GM10847 (cell line): ENCODE results near the gene NPAS3.

Source experiments
- POLR2A ChIP-seq: IDR thresholded peaks from 2 replicates; pipeline ENCODE4 v1.6.1; 2011; ENCODE audit not compliant: insufficient read length; ENCODE audit errors: extremely low read depth

The NPAS3 gene

DNA sequence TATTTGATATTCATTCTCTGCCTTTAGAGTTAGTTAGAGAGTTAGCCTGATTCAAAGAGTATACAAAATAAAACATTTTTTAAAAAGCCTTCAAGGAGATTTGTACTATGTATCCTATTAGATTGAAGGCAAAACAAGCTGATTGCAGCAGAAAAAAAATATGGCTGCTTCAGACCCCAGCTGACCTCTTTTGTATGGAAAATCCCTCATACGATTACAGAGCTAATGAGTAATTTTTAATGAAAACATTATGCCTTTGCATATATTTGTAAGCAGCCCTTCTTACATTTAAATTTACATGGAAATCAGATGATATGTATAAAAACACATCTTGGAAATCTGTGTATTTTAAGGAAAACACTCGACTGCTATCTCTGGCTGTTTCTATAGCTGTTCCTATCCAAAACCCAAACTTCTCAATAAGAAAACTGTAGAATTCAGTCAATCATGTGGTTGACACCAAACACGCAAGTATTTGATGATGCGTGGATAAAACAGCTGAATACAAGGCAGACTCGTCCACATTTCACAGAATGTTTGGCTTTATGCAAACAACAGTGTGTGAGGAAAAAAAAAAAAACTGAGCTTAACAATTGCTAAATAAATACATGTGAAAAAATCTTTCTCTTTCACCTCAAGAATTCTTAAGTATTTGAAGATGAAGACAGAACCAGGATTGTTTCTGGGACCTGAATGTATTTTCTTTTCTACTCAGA lies 736.9 kb downstream of the NPAS3 start:
- TF ChIP-seq POLR2A = no peak

GRCh38 chr14:33676135-33676566 lies 737.5 kb downstream of the NPAS3 start:
- no peak for TF ChIP-seq POLR2A

DNA sequence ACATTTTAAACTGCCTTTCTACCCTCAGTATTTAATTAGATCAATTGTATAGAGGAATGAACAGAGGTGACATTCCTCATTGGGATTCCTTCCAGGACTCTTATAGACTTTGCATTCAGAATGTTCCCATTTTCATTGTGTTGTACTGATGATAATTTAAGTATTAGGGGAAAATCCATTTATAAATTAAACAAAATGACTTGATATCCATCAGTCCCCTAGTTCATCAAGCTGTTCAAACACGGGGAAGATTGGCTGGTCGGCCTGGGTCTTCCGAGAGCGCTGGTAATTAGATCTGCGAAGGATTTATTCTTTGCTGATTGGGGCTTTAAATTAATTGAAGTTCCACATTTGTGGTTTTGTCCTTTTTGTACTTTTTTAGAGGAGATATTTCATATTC lies 738.2 kb downstream of the NPAS3 start:
- no peak for TF ChIP-seq POLR2A

- no peak for TF ChIP-seq POLR2A
These were observed 739.3 kb downstream of the NPAS3 start for GRCh38 chr14:33678005-33678404.

DNA sequence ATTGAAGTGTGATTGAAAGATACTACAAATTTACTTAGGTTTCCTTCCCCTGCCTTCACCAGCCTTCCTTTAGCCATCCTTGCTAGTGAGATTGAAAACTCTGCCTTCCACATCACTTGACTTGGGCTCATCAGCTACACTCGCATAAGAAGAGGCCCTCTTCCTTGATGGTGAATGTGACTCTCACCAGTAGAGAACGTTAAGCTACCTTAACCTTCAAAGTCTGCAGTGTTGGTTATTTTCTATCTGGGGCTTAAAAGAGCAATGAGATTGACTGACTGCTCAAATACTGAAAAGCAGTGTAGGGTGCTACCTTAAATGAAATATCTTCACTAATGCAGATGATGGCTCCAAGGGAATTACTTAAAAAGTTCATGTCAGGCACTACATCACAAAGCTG lies 740.3 kb downstream of the NPAS3 start:
- no peak for TF ChIP-seq POLR2A

DNA sequence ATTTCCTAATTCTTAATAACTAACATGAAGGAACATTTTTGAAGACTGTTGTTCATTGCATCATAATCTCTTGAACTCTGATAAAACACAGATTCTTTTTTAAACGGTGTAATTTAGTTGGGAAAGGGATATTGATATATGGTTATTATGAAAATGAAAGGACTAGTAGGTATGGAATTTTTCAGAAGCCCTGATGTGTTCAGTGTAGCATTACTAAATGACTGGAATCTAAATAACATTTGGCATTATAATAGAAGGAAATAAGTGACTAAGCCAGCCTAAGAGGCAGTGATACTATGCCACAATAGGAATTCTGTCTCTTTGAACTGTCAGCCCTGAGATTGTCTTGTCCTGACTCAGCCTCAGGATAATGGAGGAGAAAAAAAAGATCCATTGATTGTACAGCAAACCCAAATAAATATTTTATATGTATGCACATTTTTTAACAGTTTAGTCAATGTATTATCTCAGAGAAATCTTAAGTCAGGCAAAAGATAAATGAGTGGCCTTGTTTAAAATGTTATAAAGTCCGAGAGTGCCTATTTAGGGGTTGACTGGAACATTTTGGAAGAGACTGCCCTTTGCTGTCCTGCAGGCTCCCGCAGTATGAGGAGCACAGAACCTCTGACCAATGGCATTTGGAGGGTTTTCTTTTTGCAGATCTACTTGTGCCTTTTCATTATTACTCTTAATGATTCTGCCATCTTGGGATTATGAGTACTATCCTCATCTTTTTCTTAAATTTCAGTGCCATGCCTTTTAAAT lies 741.0 kb downstream of the NPAS3 start:
- TF ChIP-seq POLR2A = no peak

DNA sequence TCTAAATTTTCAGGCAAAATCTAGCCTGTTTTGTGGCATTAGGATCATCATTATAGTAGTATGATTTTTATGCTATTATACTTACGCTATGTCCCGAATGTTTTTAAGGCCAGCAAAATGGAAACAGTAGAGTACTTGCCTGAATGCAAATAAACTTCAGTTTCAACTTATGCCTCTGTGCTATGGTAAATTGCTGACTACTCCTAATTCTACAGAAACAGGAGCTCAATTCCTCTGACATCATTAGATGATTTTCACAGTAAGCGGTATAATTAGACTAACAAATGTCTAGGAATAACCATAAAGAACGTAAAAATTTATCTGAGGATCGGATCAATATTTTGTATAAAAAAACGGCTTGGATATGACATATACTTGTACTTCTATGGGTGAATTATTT lies 742.2 kb downstream of the NPAS3 start:
- TF ChIP-seq POLR2A = no peak

GRCh38 chr14:33682760-33683159 lies 744.1 kb downstream of the NPAS3 start:
- TF ChIP-seq POLR2A = no peak

DNA sequence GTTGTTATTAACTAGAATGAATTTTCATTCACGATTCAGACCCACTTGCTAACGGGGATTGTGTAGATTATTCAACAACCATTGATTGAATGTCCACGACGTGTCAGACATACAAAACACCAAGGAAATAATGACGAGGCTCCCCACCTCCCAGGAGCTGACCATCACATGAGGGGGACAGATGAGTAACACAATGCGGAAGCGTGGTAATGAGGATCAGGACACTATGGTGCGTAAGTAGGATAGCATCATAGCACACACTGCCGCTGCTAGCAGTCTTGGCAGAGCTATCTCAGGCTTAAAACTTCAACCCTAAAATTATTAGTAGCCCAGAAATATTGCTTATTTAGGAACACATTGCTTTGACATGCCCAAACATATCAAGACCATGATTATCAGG lies 746.3 kb downstream of the NPAS3 start:
- no peak for TF ChIP-seq POLR2A

DNA sequence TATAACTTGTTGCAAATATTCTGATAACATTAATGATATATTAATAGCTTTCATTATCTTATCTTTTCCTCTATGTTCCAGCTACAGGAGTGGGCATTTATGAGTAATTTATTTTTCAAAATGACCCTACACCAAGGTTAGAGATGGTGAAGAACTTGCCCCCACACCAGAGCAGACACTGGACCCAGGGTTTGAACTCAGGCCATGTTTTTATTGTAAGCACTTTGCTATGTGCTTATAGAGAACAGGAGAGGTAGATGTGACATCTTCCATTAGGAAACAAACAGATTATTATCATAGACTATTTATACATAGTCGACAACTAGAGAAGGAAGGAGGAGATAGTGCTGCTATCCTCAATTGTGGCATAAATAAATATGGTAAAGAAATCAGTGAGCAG lies 747.0 kb downstream of the NPAS3 start:
- no peak for TF ChIP-seq POLR2A

DNA sequence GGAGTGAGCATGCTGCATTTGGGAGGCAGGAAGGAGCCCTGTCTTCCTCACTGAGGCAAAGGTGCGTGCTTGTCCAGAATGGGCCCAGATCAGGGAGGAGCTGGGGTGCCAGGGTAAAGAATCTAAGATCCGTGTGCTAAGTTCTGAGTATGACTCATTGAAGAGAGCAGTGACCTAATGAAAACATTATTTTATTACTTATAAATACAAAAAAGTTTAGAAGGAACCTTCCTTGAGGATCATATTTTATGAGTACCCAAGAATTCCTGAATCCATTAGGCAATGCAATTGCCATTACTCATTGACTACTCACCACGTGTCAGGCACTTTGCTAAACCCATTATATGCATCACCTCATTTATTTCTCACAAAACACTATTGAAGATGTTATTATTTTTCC lies 747.5 kb downstream of the NPAS3 start:
- TF ChIP-seq POLR2A = no peak

DNA sequence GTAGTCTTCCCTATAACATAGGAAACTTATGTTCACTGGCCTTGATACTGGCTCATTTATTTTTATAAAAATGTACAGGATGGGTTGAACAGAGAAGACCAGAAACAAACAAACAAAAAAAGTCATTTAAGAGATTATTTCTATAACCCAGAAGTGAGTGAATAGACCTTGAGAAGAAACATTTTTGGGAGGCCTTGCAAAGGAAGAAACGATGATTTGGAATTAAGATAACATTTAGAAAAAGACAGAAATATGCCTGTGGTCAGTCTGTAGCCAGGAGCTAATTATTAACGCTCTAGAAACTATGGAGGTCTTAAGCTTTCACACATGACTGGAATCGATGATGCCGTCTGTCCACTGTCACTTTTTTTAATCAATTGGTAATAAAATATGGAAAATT lies 748.2 kb downstream of the NPAS3 start:
- no peak for TF ChIP-seq POLR2A

GRCh38 chr14:33689680-33690079 lies 751.0 kb downstream of the NPAS3 start:
- TF ChIP-seq POLR2A = no peak

DNA sequence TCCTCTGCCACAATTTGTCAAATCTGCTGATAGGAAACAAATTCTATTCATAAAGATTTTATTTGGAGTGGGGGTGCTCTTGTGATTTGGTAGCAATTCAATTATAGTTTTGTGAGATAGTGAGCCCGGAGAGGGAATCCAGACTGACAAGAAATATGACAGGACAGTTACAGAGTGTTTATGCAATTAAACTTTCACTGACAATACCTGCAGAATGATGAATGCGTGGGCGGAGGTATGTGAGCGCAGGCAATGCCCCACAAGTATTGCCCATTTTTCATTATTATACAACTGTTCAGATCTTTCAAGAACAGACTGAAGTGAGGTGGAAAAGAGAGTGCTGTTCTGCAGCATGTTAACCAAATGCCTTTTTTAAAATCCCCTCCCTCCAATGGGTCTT lies 753.2 kb downstream of the NPAS3 start:
- no peak for TF ChIP-seq POLR2A

DNA sequence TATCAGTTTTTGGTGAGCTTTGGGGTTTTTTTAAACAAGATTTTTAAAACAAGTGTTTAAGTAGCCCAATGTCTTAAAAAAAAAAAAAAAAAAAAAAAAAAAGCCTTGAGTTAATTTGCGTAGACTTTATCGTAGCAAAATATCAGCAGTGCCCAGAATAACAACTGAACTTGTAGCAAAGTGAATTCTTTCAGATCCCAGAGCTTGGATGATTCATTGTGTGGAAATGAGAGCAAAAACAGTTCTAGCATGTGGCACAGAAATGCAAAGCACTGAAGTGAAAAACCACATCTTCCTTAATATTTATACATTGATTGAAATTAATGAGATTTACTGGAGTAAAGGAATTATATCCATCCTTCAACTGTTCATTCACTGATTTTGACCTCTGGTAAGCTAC lies 754.1 kb downstream of the NPAS3 start:
- TF ChIP-seq POLR2A = no peak

DNA sequence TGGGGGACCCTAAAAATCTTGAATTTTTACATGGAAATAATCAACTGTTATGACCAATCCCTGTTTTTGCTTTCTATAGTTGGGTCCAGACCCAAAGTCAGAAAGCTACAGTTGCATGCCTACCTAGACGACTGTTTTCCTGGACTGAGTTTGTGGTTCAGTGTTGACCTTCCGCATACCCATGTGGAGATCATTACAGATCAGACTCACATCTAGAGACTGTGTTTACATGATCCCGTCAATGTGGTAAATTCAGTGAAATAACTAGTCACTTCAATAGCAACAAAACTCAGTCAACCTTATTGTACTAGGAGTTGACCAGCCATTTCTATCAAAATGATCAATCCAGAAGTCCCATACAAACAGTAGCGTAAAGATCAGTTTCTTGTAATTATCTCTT lies 754.6 kb downstream of the NPAS3 start:
- no peak for TF ChIP-seq POLR2A

- no peak for TF ChIP-seq POLR2A
These were observed 757.5 kb downstream of the NPAS3 start for GRCh38 chr14:33696165-33696564.

- TF ChIP-seq POLR2A = no peak
These were observed 760.8 kb downstream of the NPAS3 start for GRCh38 chr14:33699300-33699983.
